Mesothelial cell of epicardium (in vitro differentiated cells): Measurements from ENCODE around the gene MUC5AC. TPM values are rescaled to one million over a fixed set of nuclear protein-coding genes. Genes with fewer than 3 reads are reported as not detected.
A peak's percentile ranks its signal among the peaks of the same experiment; 100 is the strongest.

Experiments used
- DNase-seq, 2 experiments: peaks; one replicate each; pipeline ENCODE4 v3.0.0; 2021; ENCODE audit warnings: low spot score in 2 of 2; ENCODE audit not compliant: unreplicated experiment in 2 of 2
- H3K27ac Mint-ChIP-seq: 2 replicates; pipeline ENCODE4 v1.8.0; 2021; ENCODE audit warnings: mixed read lengths
- H3K27me3 Mint-ChIP-seq: 2 replicates; pipeline ENCODE4 v1.8.0; 2021; ENCODE audit warnings: low read depth, mixed read lengths
- H3K36me3 Mint-ChIP-seq: 2 replicates; pipeline ENCODE4 v1.8.0; 2021; ENCODE audit warnings: mixed read lengths
- H3K4me1 Mint-ChIP-seq: 2 replicates; pipeline ENCODE4 v1.8.0; 2021; ENCODE audit warnings: mixed read lengths
- H3K4me3 Mint-ChIP-seq: 2 replicates; pipeline ENCODE4 v1.8.0; 2021; ENCODE audit warnings: mild to moderate bottlenecking, moderate library complexity, mixed read lengths
- H3K9me3 Mint-ChIP-seq: 2 replicates; pipeline ENCODE4 v1.8.0; 2021; ENCODE audit warnings: mixed read lengths
- total RNA-seq: library from RNA; stranded (reverse); gene quantifications from 3 replicates; pipeline ENCODE4 v1.2.1, GENCODE V29; 2021
- TF ChIP-seq, protein P1 (sequence below): fragments of 200-600 bp; sonication (generic); IDR thresholded peaks from one replicate; pipeline ENCODE4 v1.5.0; 2021; ENCODE audit warnings: antibody characterized with exemption; ENCODE audit not compliant: unreplicated experiment

Gene MUC5AC
- total RNA-seq, 1 donor from 2014 or later: not detected

GRCh38 chr11:1149545-1149944, 8.2 kb upstream of the MUC5AC start:
- Mint-ChIP-seq H3K4me1 (no peaks in the 10 kb centered on the region), H3K27ac (no peak overlapping the region), H3K9me3 (peaks cover 11% of the 10 kb centered on the region), H3K4me3 (no peak overlapping the region), H3K36me3 (no peaks in the 10 kb centered on the region), H3K27me3 (no peaks in the 10 kb centered on the region)
- DNase-seq: no peak
- TF ChIP-seq, protein P1, sequence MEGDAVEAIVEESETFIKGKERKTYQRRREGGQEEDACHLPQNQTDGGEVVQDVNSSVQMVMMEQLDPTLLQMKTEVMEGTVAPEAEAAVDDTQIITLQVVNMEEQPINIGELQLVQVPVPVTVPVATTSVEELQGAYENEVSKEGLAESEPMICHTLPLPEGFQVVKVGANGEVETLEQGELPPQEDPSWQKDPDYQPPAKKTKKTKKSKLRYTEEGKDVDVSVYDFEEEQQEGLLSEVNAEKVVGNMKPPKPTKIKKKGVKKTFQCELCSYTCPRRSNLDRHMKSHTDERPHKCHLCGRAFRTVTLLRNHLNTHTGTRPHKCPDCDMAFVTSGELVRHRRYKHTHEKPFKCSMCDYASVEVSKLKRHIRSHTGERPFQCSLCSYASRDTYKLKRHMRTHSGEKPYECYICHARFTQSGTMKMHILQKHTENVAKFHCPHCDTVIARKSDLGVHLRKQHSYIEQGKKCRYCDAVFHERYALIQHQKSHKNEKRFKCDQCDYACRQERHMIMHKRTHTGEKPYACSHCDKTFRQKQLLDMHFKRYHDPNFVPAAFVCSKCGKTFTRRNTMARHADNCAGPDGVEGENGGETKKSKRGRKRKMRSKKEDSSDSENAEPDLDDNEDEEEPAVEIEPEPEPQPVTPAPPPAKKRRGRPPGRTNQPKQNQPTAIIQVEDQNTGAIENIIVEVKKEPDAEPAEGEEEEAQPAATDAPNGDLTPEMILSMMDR: no peak

- no peak overlapping the region for H3K27ac Mint-ChIP-seq
- no peaks in the 10 kb centered on the region for H3K36me3 Mint-ChIP-seq
- H3K9me3 Mint-ChIP-seq: peaks cover 6% of the 10 kb centered on the region
- TF ChIP-seq, protein P1: no peak
- DNase-seq: no peak
- H3K27me3 Mint-ChIP-seq: no peaks in the 10 kb centered on the region
- no peak overlapping the region for H3K4me3 Mint-ChIP-seq
- H3K4me1 Mint-ChIP-seq: no peaks in the 10 kb centered on the region
Measured at GRCh38 chr11:1150116-1150515, 7.6 kb upstream of the MUC5AC start.

DNA sequence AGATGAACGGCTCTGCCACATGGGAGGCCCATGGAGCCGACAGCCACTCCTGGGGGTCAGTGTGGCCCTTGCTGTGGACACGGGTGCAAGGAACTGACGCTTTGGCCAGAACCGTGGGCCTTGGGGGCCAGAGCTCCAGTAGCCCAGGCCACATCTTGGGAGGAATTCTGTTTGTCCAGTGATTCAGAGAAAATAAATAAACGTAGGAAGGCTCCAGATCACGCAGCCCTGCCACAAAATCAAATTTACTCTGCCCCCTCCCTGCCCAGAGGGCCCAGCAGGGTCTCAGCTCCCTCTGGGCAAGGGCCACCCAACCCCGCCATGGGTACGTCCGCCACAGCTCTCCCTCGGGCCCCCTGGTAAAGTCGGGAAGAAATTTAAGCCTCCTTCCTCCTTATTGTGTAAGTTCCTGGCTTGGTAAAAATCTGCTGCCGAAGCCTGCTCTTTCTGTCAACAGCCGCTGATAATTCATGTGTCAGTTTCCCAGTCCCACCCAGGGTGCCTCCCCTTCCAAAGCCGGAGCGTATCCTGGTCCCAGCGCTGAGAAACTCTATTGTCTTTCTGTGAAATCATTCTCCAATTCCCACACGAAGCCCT, 6.9 kb upstream of the MUC5AC start:
- DNase-seq: no peak
- Mint-ChIP-seq H3K27me3 (no peaks in the 10 kb centered on the region), H3K27ac (no peak overlapping the region), H3K36me3 (no peaks in the 10 kb centered on the region), H3K4me3 (no peak overlapping the region), H3K4me1 (no peaks in the 10 kb centered on the region), H3K9me3 (peaks cover 3% of the 10 kb centered on the region)
- TF ChIP-seq, protein P1: no peak

DNA sequence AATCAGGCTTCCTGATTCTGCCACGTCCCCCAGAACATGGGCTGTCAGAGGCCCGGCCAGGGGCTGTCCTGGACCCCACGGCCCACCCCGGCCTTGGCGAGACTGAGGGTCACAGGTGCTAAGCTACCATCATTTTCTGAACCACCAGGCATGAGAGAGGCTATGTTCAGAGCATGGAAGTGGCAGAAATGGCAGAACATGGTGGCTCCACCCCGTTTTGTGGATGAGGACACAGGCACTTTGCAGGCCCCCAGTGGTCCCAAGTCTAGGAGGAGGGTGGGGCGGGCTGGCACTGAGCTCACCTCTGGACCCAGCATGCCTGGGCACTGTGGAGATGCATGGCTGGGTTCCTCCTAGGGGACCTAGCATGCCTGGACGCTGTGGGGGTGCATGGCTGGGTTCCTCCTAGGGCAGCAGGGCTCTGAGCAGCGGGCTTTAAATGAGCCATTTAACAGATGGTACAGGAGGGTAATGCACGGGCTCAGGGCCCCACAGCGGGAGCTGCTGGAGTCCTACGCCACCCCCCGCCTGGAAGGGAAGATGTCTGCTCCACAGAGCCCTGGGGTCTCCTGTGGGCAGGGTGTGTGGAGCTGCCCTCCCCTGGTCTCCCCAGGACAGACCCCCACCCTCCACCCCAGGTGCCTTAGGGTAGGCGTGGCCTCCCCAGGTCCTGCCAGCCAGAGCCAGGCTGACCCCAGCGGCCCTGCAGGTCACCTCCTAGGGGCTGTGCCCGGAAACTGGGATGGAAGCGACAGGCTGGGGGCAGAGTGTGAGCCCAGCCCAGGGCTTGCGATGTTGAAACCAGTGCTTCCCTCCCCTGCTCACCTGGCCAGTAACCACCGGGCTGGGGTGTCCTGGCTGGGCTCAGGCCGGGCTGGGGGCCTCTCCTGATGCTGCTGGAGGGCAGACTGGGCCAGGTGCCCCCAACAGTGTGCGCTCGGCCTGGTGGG, 6.1 kb upstream of the MUC5AC start:
- Mint-ChIP-seq H3K36me3 (no peaks in the 10 kb centered on the region), H3K9me3 (peaks cover under 1% of the 10 kb centered on the region), H3K4me3 (no peak overlapping the region), H3K4me1 (no peaks in the 10 kb centered on the region), H3K27ac (no peak overlapping the region), H3K27me3 (no peaks in the 10 kb centered on the region)
- DNase-seq: no peak
- TF ChIP-seq, protein P1: no peak

DNA sequence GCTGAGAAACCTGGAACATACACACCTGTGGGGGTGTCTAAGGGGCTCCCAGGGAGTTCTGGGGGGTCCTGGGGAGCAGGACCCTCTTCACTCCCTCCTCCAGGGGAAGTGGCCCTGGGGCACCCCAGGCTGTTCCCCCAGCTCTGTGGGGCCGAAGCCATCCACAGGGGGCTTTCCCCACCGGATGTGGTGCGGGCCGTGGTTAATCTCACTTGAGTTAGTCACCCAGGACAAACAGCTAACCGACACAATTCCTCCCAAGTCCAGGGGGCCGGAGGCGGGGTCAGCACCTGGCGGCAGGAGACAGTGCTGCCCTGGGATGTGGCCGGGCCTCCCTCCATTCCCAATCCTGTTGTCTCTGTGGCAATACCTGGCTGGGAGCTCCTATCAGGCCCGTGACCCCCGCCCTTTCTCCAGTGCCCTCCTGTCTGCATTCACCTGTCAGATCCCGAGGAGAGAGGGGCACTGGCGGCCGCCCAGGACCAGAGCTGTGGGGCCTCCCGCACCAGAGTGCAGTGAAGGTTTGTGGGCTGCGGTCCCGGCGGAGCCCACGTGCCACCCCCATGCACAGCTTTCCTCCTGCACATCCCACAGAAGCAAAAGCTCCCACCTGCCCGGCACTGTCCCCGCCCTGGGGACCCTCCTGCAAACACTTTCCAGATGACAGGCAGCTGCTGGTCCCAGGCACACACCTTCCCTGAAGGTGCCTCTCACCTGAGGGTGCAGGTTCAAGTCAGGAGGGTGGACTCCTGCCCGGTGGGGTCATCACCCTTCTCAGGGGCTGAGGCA, 5.2 kb upstream of the MUC5AC start:
- TF ChIP-seq, protein P1: no peak
- H3K27ac Mint-ChIP-seq: no peak overlapping the region
- DNase-seq: peak in 1 of 2 experiments; percentile 34
- H3K4me1 Mint-ChIP-seq: no peaks in the 10 kb centered on the region
- no peak overlapping the region for H3K4me3 Mint-ChIP-seq
- no peaks in the 10 kb centered on the region for H3K27me3 Mint-ChIP-seq
- H3K36me3 Mint-ChIP-seq: no peaks in the 10 kb centered on the region
- no peaks in the 10 kb centered on the region for H3K9me3 Mint-ChIP-seq
